HG02678 (cell line): ENCODE data around the gene NAGA.

Experiments used
- ATAC-seq: cut with Tn5 transposase; IDR thresholded peaks from one replicate; pipeline ENCODE4 v1.9.1; 2021; ENCODE audit warnings: mild to moderate bottlenecking, moderate library complexity; ENCODE audit not compliant: unreplicated experiment

The NAGA gene

DNA sequence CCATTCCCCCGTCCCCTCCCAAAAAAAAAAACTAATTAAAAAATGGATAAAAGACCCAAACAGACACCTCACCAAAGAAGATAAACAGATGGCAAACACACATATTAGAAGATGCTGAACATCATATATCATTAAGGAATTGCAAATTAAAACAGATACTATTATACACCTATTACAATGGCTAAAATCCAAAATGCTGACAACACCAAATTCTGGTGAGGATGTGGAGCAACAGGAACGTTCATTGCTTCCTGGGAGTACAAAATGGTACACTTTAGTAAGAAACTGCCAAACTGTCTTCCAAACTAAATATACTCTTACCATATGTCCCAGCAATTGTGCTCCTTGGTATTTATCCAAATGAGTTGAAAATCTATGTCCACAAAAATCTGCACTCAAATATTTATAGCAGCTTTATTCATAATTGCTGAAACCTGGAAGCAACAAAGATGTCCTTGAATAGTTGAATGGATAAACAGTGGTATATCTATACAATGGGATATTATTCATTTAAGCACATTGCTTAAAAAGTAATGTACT is 19.9 kb downstream of the NAGA start:
- ATAC-seq: no peak

DNA sequence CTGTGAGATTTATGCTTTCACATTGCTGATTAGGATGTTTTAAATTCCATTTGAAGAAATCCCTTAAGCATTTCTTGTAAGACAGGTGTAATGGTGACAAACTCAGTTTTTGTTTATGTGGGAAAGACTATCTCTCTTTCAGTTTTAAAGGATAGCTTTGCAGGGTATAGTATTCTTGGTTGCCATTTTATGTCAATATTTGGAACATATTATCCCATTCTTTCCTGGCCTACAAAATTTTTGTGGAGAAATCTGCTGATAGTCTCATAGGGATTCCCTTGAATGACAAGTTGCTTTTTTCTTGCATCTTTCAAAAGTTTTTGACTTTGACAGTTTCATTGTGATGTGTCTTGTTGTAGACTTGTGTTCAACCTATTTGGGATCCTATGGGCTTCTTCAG is 28.8 kb downstream of the NAGA start:
- no peak for ATAC-seq

DNA sequence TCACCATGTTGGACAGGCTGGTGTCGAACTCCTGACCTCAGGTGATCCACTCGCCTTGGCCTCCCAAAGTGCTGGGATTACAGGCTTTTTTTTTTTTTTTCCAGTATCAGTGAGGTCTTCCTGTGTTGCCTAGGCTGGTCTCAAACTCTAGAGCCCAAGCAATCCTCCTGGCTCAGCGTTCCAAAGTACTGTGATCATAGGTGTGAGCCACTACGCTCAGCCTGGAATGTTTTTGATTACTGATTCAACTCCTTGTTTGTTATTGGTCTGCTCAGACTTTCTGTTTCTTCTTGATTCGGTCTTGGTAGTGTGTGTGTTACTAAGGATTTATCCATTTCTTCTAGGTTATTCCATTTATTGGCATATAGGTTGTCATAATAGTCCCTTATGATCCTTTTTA is 31.3 kb downstream of the NAGA start:
- no peak for ATAC-seq

DNA sequence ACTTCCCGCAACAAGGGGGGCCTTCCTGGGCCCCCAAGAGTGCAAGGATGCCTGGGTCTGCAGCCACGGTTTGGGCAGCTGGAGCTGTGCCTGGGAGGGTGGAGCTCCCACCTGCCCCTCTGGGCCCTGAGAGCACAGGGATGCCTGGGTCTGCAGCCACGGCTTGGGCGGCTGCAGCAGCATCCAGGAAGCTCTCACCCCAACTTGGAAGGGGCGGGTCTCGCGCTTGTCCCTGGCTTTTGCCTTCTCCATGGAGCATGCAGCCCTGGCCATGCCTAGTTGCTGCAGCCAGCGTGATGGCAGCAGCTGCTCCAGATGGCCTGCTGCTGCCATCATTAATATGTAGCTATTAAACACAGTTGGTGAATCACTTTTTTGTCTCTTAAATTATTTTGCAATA is 35.4 kb downstream of the NAGA start:
- ATAC-seq: no peak

DNA sequence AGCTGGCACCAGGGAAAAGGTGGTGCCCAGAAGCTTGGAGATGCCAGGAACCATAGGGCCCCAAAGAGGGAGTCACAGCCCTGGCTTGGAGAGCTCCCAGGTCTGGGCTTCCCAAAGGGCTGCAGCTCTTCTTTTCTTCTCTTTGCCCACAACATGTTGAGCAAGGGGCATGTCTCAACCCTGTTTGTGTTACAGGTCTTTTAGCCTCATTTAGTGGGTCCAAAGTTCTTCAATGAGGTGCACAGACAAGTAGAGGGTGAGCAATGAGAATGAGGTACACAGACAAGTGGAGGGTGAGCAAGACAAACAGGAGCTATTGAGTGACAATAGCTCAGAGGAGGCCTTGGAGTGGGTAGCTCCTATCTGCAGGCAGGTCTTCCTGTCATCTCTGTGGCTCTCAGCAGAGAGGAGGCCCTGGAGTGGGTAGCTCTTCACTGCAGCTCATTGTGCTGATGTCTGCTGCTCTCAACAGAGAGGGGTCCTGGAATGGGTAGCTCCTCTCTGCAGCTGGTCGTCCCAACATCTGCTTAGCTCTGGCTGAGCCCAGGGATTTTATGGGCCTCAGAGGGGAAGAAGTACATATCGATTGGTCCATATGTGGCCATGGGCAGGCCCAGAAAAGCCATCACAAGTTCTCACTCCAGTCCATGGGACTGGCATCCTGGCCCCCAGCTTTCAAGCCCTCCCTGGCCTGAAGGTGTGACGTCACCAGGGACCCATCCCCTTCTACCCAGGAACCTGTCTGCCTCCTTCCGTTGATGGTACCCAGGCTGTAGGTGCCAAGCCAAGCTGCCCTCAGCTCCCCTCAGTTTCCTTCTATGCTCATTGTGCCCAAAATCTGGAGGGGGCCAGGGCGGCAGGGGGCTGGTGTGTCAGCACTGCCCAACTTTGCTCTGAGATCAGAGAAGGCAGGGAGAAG is 37.1 kb downstream of the NAGA start:
- no peak for ATAC-seq

DNA sequence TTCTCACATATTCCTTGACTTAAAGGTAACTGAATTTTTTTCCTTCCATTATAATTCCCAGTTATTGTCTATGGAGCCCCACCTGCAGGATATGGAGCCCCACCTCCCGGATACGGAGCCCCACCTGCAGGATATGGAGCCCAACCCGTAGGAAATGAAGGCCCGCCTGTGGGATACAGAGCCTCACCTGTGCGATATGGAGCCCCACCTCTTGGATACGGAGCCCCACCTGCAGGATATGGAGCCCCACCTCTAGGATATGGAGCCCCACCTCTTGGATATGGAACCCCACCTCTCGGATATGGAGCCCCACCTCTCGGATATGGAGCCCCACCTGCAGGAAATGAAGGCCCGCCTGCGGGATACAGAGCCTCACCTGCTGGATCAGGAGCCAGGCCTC is 43.9 kb downstream of the NAGA start:
- no peak for ATAC-seq

DNA sequence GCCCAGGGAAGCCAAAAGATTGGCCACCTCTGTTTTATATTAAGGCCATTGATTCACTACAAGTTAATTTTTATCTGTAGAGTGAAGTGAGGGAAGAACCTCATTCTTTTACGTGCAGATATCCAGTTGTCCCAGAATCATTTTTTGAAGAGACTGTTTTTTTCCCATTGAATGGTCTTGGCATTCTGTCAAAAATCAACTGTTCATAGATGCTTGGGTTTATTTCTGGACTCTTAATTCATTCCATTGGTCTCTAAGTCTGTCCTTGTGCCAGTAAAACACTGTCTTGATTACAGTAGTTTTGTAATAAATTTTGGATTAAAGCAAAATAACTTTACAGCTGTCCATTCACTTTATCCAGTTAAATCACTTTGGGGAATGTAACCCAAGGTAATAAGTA is 45.2 kb downstream of the NAGA start:
- no peak for ATAC-seq

DNA sequence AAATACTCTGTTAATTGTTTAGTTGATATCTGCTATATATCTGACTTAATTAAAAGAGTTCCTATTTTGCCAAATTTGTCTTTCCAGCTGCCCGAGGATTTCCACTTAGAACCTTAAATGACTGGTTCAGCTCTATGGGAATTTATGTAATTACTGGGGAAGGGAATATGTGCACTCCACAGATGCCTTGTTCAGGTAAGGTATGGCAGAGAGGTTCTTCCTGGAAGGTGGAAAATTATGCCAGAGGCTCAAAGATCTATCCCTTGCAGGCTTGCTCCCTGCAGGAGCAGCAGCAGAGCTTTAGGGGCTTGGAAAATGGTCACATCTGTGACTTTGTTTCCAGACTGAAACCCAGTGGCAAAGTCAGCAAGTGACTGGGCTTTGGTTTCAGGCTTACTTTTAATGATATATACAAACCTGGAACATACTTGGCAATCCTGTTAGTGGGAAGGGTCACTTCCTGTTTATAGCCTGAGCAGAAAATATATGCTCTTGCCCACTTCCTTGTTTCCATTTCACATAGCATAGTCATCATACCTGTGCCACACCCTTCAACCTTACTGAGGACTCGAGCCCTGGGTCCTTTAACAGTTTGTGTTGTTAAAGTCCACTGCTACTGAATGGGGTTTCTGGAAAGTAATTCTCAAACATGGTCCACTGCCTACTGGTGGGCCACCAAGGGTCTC is 48.3 kb downstream of the NAGA start:
- no peak for ATAC-seq

DNA sequence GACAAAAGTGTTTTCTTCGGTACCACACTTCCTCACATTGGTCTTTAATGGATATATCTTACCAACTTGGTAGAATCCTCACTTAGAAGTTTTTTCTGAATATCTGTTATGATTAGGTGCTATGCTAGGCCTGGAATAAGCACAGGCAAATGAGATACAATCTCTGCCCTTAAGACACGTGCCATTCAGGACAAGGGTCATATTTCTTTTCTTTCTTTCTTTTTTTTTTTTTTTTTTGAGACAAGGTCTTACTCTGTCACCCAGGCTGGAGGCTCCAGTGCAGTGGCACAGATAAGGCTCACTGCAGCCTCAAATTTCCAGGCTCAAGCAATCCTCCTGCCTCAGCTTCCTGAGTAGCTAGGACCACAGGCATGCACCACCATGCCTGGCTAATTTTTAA is 49.0 kb downstream of the NAGA start:
- no peak for ATAC-seq

DNA sequence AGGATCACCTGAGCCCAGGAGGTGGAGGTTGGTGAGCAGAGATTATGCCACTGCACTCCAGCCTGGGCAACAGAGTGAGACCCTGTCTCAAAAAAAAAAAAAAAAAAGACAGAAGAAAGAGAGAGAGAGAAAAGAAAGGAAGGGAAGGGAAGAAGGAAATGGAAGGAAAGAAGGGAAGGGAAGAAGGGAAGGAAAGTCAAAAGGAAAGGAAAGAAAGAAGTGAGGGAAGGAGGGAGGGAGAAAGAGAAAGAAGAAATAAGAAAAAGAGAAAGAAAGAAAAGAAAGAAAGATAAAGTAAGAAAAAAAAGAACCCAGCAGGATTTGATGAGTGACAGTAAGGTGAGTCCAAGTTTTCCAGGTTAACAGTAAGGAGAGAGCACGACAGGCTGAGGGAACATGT is 52.4 kb downstream of the NAGA start:
- no peak for ATAC-seq

DNA sequence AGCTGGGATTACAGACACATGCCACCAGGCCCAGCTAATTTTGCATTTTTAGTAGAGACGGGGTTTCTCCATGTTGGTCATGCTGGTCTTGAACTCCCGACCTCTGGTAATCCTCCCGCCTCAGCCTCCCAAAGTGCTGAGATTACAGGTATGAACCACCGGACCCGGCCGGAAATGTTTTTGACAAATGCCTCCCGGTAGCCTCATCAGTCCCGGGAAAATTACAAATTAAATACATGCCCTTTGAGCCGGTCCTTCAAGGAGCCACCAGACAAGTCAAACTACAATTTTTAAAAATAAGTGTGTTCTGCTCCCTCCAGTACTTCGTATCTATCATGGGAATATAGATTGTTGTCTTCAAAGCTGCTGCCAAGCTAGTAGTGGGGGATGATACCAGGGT is 54.5 kb downstream of the NAGA start:
- ATAC-seq: no peak

DNA sequence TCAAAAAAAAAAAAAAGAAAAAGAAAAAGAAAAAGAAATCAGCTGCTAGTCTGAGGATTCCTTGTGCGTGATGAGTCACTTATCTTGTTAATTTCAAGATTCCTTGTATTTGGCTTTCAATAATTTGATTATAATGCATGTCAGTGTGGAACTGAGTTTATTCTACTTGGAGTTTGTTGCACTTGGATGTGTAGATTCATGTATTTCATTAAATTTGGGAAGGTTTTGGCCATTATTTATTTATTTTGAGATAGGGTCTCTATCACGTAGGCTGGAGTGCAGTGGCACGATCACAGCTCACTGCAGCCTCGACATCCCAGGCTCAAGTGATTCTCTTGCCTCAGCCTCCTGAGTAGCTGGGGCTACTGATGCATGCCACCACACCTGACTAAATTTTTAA is 57.2 kb downstream of the NAGA start:
- no peak for ATAC-seq

DNA sequence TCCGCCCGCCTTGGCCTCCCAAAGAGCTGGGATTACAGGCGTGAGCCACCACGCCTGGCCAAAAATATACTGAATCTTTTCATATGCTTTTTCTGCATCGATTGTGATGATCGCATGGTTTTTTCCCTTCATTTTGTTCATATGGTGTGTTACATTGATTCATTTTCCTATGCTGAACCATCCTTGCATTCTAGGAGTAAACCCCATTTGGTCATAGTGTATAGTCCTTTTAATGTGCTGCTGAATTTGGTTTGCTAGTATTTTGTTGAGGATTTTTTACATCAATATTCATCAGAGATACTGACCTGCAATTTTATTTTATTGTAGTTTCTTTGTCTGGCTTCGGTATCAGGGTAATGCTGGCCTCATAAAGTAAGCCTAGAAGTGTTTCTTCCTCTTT is 59.8 kb downstream of the NAGA start:
- no peak for ATAC-seq
